Measurements from ENCODE around the gene C1orf232. TPM values are rescaled to one million over a fixed set of nuclear protein-coding genes. Genes with fewer than 3 reads are reported as not detected.

The C1orf232 gene
- total and polyA plus RNA-seq, 9 of the 15 experiments (the other 6 are each of a cell fraction or from before 2014, with no cell fraction given): not detected

DNA sequence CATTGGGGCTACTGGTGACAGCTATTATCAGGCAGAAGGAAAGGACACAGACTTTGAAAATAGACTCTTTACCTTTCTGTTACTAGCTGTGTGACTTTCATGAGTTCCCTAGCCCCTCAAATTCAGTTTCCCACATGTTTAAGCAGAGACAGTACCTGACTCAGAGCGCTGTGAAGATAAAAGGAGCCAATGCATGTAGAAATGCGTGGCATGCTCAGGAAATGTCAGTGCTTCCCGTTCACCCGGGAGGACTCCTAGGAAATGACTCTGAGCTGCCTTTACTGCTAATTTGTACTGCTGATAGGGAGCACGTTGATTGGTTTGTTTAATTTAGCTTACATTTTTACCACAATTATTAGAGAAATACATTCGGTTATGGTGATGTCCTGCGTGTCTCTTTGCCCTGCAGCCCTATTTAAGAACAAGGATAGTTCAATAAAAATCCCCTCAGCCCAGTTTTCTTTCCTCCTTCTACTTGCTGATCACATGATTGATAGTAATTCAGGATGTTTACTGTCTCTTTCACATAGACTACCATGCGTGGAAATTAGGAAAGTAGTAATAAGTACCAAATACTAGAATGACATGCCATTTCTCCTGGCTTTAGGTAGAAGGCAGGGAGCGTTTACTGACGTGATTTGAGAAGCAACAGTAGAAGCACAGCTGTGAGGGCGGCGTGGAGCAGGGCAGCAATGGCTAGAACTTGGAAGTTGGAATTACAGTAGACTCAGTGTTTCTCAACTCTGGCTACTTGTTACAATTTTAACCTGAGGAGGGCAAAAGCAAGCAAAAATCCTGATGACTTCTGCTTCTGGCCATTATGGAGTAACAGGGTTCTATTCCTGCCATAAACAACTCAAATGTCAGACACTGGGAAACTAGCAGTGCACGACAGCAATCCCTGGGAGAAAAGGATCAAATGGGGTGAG, 41.3 kb downstream of the C1orf232 start (continued):
- TF ChIP-seq ID3 (CRISPR knock-in tag; IDR thresholded peaks at IDR 0.05) (peak; percentile 6; the same call in 1 of the 2 replicates), ID3 (tag; IDR thresholded peaks at IDR 0.05) (peak; percentile 66; the same call in 1 of the 2 replicates), RFX7 (CRISPR knock-in tag; IDR thresholded peaks at IDR 0.05) (peak; percentile 50; the same call in 1 of the 2 replicates), PTRF (tag; IDR thresholded peaks at IDR 0.05) (0 out of 2 replicates have a peak, but pooled peaks have one; percentile 4), ZNF766 (CRISPR knock-in tag; conservative IDR thresholded peaks at IDR 0.05) (peak; percentile 19; the same call in 1 of the 2 replicates), ZNF668 (CRISPR knock-in tag; IDR thresholded peaks at IDR 0.05) (0 out of 2 replicates have a peak, but pooled peaks have one; percentile 69), ZNF444 (CRISPR knock-in tag; IDR thresholded peaks at IDR 0.05) (no peak), NR2C1 (IDR thresholded peaks at IDR 0.05) (peak; percentile 25; the same call in 1 of the 2 replicates), NR2C1 (tag; IDR thresholded peaks at IDR 0.05) (no peak), ZNF609 (CRISPR knock-in tag; IDR thresholded peaks at IDR 0.05; ENCODE audit: borderline replicate concordance) (no peak), KDM5B (IDR thresholded peaks at IDR 0.05; ENCODE audit: insufficient replicate concordance, low read depth, low read length) (peak; percentile 88), ZNF311 (CRISPR knock-in tag; IDR thresholded peaks at IDR 0.05) (no peak), PHF21A (IDR thresholded peaks at IDR 0.05; ENCODE audit: borderline replicate concordance, low read depth) (no peak), ZNF24 (IDR thresholded peaks at IDR 0.05) (peak; percentile 54; the same call in 1 of the 2 replicates), SMAD4 (CRISPR knock-in tag; conservative IDR thresholded peaks at IDR 0.05) (peak; percentile 43; the same call in 1 of the 2 replicates), SMARCB1 (IDR thresholded peaks at IDR 0.05; ENCODE audit: insufficient read length, low read depth) (peak; percentile 39), SP1 (CRISPR knock-in tag; IDR thresholded peaks at IDR 0.05) (peak; percentile 59)
- TF ChIP-seq, protein P1, sequence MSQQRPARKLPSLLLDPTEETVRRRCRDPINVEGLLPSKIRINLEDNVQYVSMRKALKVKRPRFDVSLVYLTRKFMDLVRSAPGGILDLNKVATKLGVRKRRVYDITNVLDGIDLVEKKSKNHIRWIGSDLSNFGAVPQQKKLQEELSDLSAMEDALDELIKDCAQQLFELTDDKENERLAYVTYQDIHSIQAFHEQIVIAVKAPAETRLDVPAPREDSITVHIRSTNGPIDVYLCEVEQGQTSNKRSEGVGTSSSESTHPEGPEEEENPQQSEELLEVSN (IDR thresholded peaks at IDR 0.05; ENCODE audit: borderline replicate concordance in 1 of 2, extremely low read depth in 1 of 2, insufficient read depth in 1 of 2, insufficient read length in 1 of 2, low read depth in 1 of 2, low read length in 1 of 2, poor library complexity in 1 of 2, severe bottlenecking in 1 of 2): peak in 1 of 2 experiments; percentile 53
